Upper lobe of left lung (tissue), 6 donors: ENCODE results near the gene SCFD2. TPM values are rescaled to one million over a fixed set of nuclear protein-coding genes. Genes with fewer than 3 reads are reported as not detected.

Experiments used
- ATAC-seq, 2 donors: fragments of 200-7000 bp; cut with Tn5 transposase; one replicate each; pipeline ENCODE4 v1.9.1; 2022; ENCODE audit warnings: mild to moderate bottlenecking in 2 of 2, moderate library complexity in 2 of 2; ENCODE audit not compliant: low FRiP score in 2 of 2
- DNase-seq, 2 donors: peaks; one replicate each; pipeline ENCODE4 v3.0.0-alpha.2; 2019 to 2020
- H3K27ac ChIP-seq, 4 donors: fragments of 200-600 bp; sonication (generic); one replicate each; pipeline ENCODE4 v1.5.1; 2016 to 2019
- H3K27me3 ChIP-seq, 4 donors: fragments of 200-600 bp; sonication (generic); one replicate each; pipeline ENCODE4 v1.5.1; 2017 to 2019
- H3K36me3 ChIP-seq, 4 donors: fragments of 200-600 bp; sonication (generic); one replicate each; pipeline ENCODE4 v1.5.1; 2016 to 2019
- H3K4me1 ChIP-seq, 4 donors: fragments of 200-600 bp; sonication (generic); one replicate each; pipeline ENCODE4 v1.5.1; 2018 to 2019
- H3K4me3 ChIP-seq, 4 donors: fragments of 200-600 bp; sonication (generic); one replicate each; pipeline ENCODE4 v1.5.1; 2017 to 2019; ENCODE audit warnings: mild to moderate bottlenecking in 2 of 4, moderate library complexity in 1 of 4
- H3K9me3 ChIP-seq, 4 donors: fragments of 200-600 bp; sonication (generic); one replicate each; pipeline ENCODE4 v1.5.1; 2018 to 2019
- CTCF ChIP-seq, 6 experiments: fragments of 450-650 bp in 4 of 6; fragments of 200-600 bp in 2 of 6; sonication (generic) in 2 of 6; IDR thresholded peaks; one replicate each; pipeline ENCODE4 v1.5.1; 2016 to 2019; ENCODE audit warnings: antibody characterized with exemption in 6 of 6
- EP300 ChIP-seq, 4 donors: sonication (generic); formaldehyde crosslinking; IDR thresholded peaks; one replicate each; pipeline ENCODE4 v1.5.1; 2017; ENCODE audit warnings: antibody characterized with exemption in 4 of 4, control low read depth in 2 of 4
- POLR2A ChIP-seq, 4 donors: fragments of 450-650 bp; IDR thresholded peaks; one replicate each; pipeline ENCODE4 v1.5.1; 2016 to 2017; ENCODE audit warnings: antibody characterized with exemption in 4 of 4, mild to moderate bottlenecking in 2 of 4
- POLR2AphosphoS5 ChIP-seq, 2 donors: sonication (generic); formaldehyde crosslinking; IDR thresholded peaks; one replicate each; pipeline ENCODE4 v1.5.1; 2017; ENCODE audit warnings: antibody characterized with exemption in 2 of 2
- WGBS, 2 donors: methylation state at CpG; one replicate each; pipeline ENCODE4 v1.1.5; 2017 to 2018; 5-methylcytosine and 5-hydroxymethylcytosine counted together
- total RNA-seq, 6 donors: library from RNA; depleted of rRNA in 4 of 6; stranded (reverse); fragments of >200 nt in 4 of 6; gene quantifications; one replicate each; pipeline versions ENCODE4 v1.1.0 to v1.2.1, GENCODE V29; 2016 to 2021
- donor health status: DM: no; HTN: no; CAD: no; lungs with moderate emphysema.
- donor health status: DM: no; HTN: yes; CAD: no; lungs with severe emphysema.

SCFD2 gene
- total RNA-seq, 6 donors from 2014 or later, result 15.2 to 33.5 (median 20.0) TPM

GRCh38 chr4:52943677-52944076, 422.2 kb downstream of the SCFD2 start:
- Histone ChIP-seq H3K27ac (no peak overlapping the region), H3K4me3 (no peak overlapping the region), H3K36me3 (no peaks in the 10 kb centered on the region), H3K4me1 (no peaks in the 10 kb centered on the region), H3K27me3 (no peaks in the 10 kb centered on the region), H3K9me3 (no peaks in the 10 kb centered on the region)
- ATAC-seq (no peak), DNase-seq (no peak)
- TF ChIP-seq POLR2A (IDR thresholded peaks at IDR 0.05) (no peak), EP300 (IDR thresholded peaks at IDR 0.05) (no peak), POLR2AphosphoS5 (IDR thresholded peaks at IDR 0.05) (no peak), CTCF (IDR thresholded peaks at IDR 0.05) (no peak)

DNA sequence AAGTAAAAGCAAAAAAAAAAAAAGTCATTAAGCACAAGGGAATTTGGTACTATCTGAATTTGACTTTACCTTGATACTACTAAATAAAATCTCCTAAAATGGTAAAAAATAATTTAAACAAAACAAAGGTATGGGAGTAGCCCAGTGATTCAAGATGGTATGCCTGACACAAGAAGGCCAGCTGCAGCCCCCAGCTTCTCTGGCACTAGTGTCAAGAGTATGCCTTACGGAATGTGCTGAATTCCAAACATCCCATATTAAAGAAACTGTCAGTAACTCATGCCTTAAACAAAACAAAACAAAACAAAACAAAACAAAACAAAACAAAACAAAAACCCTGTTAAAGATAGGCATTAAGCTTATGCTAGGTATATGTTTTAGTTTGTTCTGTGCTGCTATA, 422.9 kb downstream of the SCFD2 start:
- Histone ChIP-seq H3K27ac (no peak overlapping the region), H3K36me3 (no peaks in the 10 kb centered on the region), H3K4me3 (no peak overlapping the region), H3K4me1 (no peaks in the 10 kb centered on the region), H3K27me3 (no peaks in the 10 kb centered on the region), H3K9me3 (no peaks in the 10 kb centered on the region)
- DNase-seq (no peak), ATAC-seq (no peak)
- TF ChIP-seq CTCF (IDR thresholded peaks at IDR 0.05), result no peak
- TF ChIP-seq EP300 (IDR thresholded peaks at IDR 0.05), result no peak
- TF ChIP-seq POLR2A (IDR thresholded peaks at IDR 0.05), result no peak
- TF ChIP-seq POLR2AphosphoS5 (IDR thresholded peaks at IDR 0.05), result no peak
- WGBS, 2 donors, result 94 to 95% methylated on average over 1 of the region's 1 CpG

GRCh38 chr4:52941450-52941849, 424.4 kb downstream of the SCFD2 start:
- H3K4me3 ChIP-seq, result no peak overlapping the region
- no peaks in the 10 kb centered on the region for H3K27me3 ChIP-seq
- TF ChIP-seq CTCF (IDR thresholded peaks at IDR 0.05) (no peak), EP300 (IDR thresholded peaks at IDR 0.05) (no peak), POLR2AphosphoS5 (IDR thresholded peaks at IDR 0.05) (no peak)
- 90% methylated on average over 3 of the region's 3 CpGs for WGBS, 2 donors
- ATAC-seq (no peak), DNase-seq (no peak)
- no peak overlapping the region for H3K27ac ChIP-seq
- no peaks in the 10 kb centered on the region for H3K4me1 ChIP-seq
- no peaks in the 10 kb centered on the region for H3K36me3 ChIP-seq
- H3K9me3 ChIP-seq, result no peaks in the 10 kb centered on the region

DNA sequence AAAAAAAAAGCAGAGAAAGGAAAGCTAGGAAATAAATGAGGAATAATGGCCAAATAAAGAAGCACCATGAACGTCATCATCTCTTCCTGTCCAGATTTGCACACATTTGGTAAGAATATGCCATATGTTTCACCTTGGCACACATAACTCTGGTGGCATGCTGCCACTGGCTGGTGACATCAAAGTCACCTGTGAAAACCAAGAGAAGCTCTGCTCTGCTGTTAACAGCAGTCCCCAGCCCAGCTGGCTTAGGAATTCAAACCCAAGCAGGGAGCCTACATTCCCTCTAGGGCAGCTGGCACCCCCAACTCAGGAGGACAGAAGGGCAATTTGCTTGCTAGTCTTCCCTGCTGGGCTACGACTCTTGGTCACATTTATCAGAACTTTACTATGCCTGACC, 426.1 kb downstream of the SCFD2 start:
- no peaks in the 10 kb centered on the region for H3K4me1 ChIP-seq
- no peaks in the 10 kb centered on the region for H3K27me3 ChIP-seq
- H3K4me3 ChIP-seq, result no peak overlapping the region
- no peaks in the 10 kb centered on the region for H3K9me3 ChIP-seq
- no peak overlapping the region for H3K27ac ChIP-seq
- TF ChIP-seq POLR2A (IDR thresholded peaks at IDR 0.05) (no peak), CTCF (IDR thresholded peaks at IDR 0.05) (no peak), POLR2AphosphoS5 (IDR thresholded peaks at IDR 0.05) (no peak), EP300 (IDR thresholded peaks at IDR 0.05) (no peak)
- ATAC-seq, result no peak
- H3K36me3 ChIP-seq, result no peaks in the 10 kb centered on the region
- WGBS, 2 donors, result 87 to 100% methylated on average over 2 of the region's 2 CpGs
- DNase-seq, result no peak

- Histone ChIP-seq H3K4me1 (no peaks in the 10 kb centered on the region), H3K27ac (no peak overlapping the region), H3K4me3 (no peak overlapping the region), H3K9me3 (no peaks in the 10 kb centered on the region), H3K36me3 (no peaks in the 10 kb centered on the region), H3K27me3 (no peaks in the 10 kb centered on the region)
- TF ChIP-seq POLR2AphosphoS5 (IDR thresholded peaks at IDR 0.05) (no peak), POLR2A (IDR thresholded peaks at IDR 0.05) (no peak), EP300 (IDR thresholded peaks at IDR 0.05) (no peak), CTCF (IDR thresholded peaks at IDR 0.05) (no peak)
- WGBS, 2 donors, result 88 to 91% methylated on average over 1 of the region's 1 CpG
- ATAC-seq, result no peak
- DNase-seq, result no peak
Measured at GRCh38 chr4:52939325-52939724, 426.5 kb downstream of the SCFD2 start.
